ENCODE measurements around the gene FSD1L.
"Not testable (repeated sequence)": the region's sequence is repeated elsewhere in the genome, so short reads cannot be mapped to it uniquely, and the experiment has no call there.

Gene FSD1L

GRCh38 chr9:105557804-105558610 lies 110.2 kb downstream of the FSD1L start, which contains the start of gene FKTN:
TSS of gene FKTN (plus strand) at chr9:105558131. CDS start at chr9:105575033, 16,902 bp downstream.
- peak; percentile 58 to 60 for DNase-seq (ENCODE audit: low read depth in 2 of 2)

DNA sequence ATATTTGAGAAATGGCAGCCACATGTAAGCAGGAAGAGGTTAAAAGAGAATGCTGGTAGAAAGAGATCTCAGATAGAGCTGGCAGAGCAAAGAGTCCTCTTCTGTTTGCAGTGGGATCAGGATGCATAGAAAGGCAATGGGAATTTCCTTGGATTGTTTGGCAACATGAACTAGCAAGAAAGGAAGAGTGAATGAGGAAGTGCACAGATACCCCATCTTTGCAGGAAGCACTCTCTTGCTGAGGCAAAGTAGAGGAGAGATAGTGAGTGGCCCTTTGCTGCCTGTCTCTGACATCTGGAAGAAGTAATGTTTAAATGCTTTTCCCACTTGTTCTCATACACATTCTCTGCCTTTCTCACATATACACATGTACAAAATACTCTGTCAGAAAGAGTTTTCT lies 124.6 kb downstream of the FSD1L start:
- DNase-seq (ENCODE audit: low read depth in 2 of 2), result no peak

DNA sequence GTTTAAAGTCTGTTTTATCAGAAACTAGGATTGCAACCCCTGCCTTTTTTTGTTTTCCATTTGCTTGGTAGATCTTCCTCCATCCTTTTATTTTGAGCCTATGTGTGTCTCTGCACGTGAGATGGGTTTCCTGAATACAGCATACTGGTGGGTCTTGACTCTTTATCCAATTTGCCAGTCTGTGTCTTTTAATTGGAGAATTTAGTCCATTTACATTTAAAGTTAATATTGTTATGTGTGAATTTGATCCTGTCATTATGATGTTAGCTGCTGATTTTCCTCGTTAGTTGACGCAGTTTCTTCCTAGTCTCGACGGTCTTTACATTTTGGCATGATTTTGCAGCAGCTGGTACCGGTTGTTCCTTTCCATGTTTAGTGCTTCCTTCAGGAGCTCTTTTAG lies 132.1 kb downstream of the FSD1L start:
- not testable (repeated sequence) for DNase-seq (ENCODE audit: low read depth in 2 of 2)

GRCh38 chr9:105581550-105581949 lies 133.7 kb downstream of the FSD1L start:
- DNase-seq (ENCODE audit: low read depth in 2 of 2), result not testable (repeated sequence)

DNA sequence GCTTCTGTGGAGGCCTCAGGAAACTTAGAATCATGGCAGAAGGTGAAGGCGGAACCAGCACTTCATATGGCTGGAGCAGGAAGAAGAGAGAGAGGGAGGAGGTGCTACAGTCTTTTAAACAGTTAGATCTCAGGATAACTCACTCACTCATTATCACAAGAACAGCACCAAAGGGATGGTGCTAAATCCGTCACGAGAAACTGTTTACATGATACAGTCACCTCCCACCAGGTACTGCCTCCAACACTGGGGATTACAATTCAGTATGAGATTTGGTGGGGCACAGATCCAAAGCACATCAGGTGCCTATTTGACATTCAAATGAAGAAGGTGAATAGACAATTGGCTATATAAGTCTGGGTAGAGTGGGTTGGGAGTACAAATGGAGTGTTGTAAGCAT lies 145.3 kb downstream of the FSD1L start:
- no peak for DNase-seq (ENCODE audit: low read depth in 2 of 2)
